GM12872 (cell line): ENCODE data around the gene WDR38.

Experiments used
- TF ChIP-seq, protein P1 (sequence below): IDR thresholded peaks from 3 replicates; pipeline ENCODE4 v1.5.1; 2011; ENCODE audit warnings: low read depth, mild to moderate bottlenecking, low read length, moderate library complexity; ENCODE audit not compliant: insufficient read depth

WDR38 gene

GRCh38 chr9:124820698-124821623 lies 32.3 kb upstream of the WDR38 start:
- TF ChIP-seq, protein P1, sequence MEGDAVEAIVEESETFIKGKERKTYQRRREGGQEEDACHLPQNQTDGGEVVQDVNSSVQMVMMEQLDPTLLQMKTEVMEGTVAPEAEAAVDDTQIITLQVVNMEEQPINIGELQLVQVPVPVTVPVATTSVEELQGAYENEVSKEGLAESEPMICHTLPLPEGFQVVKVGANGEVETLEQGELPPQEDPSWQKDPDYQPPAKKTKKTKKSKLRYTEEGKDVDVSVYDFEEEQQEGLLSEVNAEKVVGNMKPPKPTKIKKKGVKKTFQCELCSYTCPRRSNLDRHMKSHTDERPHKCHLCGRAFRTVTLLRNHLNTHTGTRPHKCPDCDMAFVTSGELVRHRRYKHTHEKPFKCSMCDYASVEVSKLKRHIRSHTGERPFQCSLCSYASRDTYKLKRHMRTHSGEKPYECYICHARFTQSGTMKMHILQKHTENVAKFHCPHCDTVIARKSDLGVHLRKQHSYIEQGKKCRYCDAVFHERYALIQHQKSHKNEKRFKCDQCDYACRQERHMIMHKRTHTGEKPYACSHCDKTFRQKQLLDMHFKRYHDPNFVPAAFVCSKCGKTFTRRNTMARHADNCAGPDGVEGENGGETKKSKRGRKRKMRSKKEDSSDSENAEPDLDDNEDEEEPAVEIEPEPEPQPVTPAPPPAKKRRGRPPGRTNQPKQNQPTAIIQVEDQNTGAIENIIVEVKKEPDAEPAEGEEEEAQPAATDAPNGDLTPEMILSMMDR = no peak

- TF ChIP-seq, protein P1 = no peak
Observed at GRCh38 chr9:124828489-124829333, 24.5 kb upstream of the WDR38 start.

- TF ChIP-seq, protein P1 = no peak
Observed at GRCh38 chr9:124829334-124829669, 24.0 kb upstream of the WDR38 start.

GRCh38 chr9:124830593-124830992 lies 22.7 kb upstream of the WDR38 start:
- TF ChIP-seq, protein P1 = no peak

DNA sequence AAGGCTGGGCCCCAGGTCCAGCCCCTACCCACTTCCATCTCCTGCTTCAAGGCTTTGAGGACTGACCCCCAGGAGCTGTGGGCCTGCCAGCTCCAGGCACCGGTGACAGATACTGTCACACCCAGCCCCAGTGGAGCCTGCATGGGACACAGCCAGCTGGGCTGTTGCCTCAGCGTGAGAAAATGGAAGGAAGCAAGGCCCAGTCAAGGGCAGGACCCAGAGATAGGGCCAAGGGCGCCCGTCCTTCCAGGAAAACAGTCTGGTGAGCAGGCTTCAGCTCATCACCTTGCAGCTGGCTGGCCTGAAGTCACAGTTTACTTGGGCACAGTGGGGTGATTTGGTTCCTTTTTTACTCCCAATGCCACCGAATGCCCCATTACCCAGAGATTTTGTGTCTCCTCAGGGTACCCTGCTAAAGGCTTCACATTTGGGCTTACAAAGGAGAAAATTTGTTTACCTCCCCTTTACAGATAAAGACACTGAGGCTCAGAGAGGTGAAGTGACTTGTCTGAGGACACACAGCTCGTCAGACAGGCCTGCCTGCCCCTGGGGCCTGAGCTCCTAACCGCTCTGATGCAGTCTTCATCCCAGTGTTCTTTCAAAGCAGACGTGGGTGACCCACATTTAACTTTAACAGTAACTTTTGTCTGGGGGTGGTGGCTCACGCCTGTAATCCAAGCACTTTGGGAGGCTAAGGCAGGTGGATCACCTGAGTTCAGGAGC lies 21.5 kb upstream of the WDR38 start:
- TF ChIP-seq, protein P1 = no peak

GRCh38 chr9:124834591-124834990 lies 18.7 kb upstream of the WDR38 start:
- TF ChIP-seq, protein P1 = no peak
